Cardiac fibroblast (primary cell): ENCODE data around the gene SORCS3.
"Not testable (repeated sequence)": the region's sequence is repeated elsewhere in the genome, so short reads cannot be mapped to it uniquely, and the experiment has no call there.

Source experiments
- DNase-seq, 2 donors: peaks; one replicate each; pipeline versions ENCODE4 v3.0.0 to v3.0.0-alpha.2; 2010; ENCODE audit warnings: low read depth in 2 of 2
- H3K4me3 ChIP-seq, 2 donors: replicated peaks in 1 of 2; 1 replicate in 1 of 2; 2 replicates in 1 of 2; pipeline ENCODE4 v1.5.1; 2011; ENCODE audit warnings: low read depth in 2 of 2, low read length in 2 of 2, mild to moderate bottlenecking in 2 of 2, moderate library complexity in 1 of 2
- CTCF ChIP-seq: IDR thresholded peaks from one replicate; pipeline ENCODE4 v1.5.1; 2011; ENCODE audit warnings: low read depth, mild to moderate bottlenecking, low read length, inconsistent platforms

SORCS3 gene

GRCh38 chr10:104706886-104707285 lies 65.8 kb downstream of the SORCS3 start:
- TF ChIP-seq CTCF, result no peak
- DNase-seq, result no peak

GRCh38 chr10:104707602-104708459 lies 66.7 kb downstream of the SORCS3 start:
- no peak for TF ChIP-seq CTCF
- no peak for DNase-seq
- no peak overlapping the region for H3K4me3 ChIP-seq

More at GRCh38 chr10:104706886-104707285, 65.8 kb downstream of the SORCS3 start:
- H3K4me3 ChIP-seq, result no peak overlapping the region

GRCh38 chr10:104711302-104711721 lies 70.2 kb downstream of the SORCS3 start:
- DNase-seq, result no peak
- no peak overlapping the region for H3K4me3 ChIP-seq
- TF ChIP-seq CTCF, result no peak

- not testable (repeated sequence) for H3K4me3 ChIP-seq, DNase-seq
These were observed 89.5 kb downstream of the SORCS3 start for GRCh38 chr10:104730593-104730992.

GRCh38 chr10:104731192-104731591 lies 90.1 kb downstream of the SORCS3 start:
- DNase-seq, result no peak
- no peak for TF ChIP-seq CTCF
- H3K4me3 ChIP-seq, result no peak overlapping the region

- no peak for DNase-seq
- TF ChIP-seq CTCF, result no peak
These were observed 91.1 kb downstream of the SORCS3 start for GRCh38 chr10:104732222-104732621.

GRCh38 chr10:104734433-104734832 lies 93.3 kb downstream of the SORCS3 start:
- no peak for TF ChIP-seq CTCF
- H3K4me3 ChIP-seq, result no peak overlapping the region
- DNase-seq, result no peak

More at GRCh38 chr10:104732222-104732621, 91.1 kb downstream of the SORCS3 start:
- no peak overlapping the region for H3K4me3 ChIP-seq
